Bronchial epithelial cell (primary cell): ENCODE data around the gene KAZN. TPM values are rescaled to one million over a fixed set of nuclear protein-coding genes. Genes with fewer than 3 reads are reported as not detected.

Source experiments
- DNase-seq: peaks from one replicate; pipeline ENCODE4 v3.0.0-alpha.2; 2010; ENCODE audit warnings: low read depth
- FAIRE-seq: peaks from 2 replicates; lab custom pipeline; 2011; peaks lifted over from hg19 to GRCh38; lab: Jason Lieb, UNC
- H3K27me3 ChIP-seq: 2 replicates; pipeline ENCODE4 v1.5.1; 2011; ENCODE audit warnings: low read length; ENCODE audit not compliant: control insufficient read depth, insufficient read depth
- H3K36me3 ChIP-seq: 2 replicates; pipeline ENCODE4 v1.5.1; 2011; ENCODE audit warnings: low read length; ENCODE audit not compliant: control insufficient read depth, insufficient read depth
- H3K4me3 ChIP-seq: 2 replicates; pipeline ENCODE4 v1.5.1; 2011; ENCODE audit warnings: mild to moderate bottlenecking, low read depth, low read length, control low read depth
- total RNA-seq: library from RNA; depleted of rRNA; stranded (reverse); fragments of >200 nt; gene quantifications from 2 replicates; pipeline ENCODE4 v1.2.1, GENCODE V29; 2014
- TF ChIP-seq, protein P1 (sequence below): IDR thresholded peaks from 2 replicates; pipeline ENCODE4 v1.5.1; 2011; ENCODE audit warnings: mild to moderate bottlenecking, moderate library complexity, low read length, control low read depth, inconsistent platforms; ENCODE audit not compliant: insufficient read depth, severe bottlenecking

Gene KAZN
- total RNA-seq, 1 donor from 2014 or later: 4.7 TPM

DNA sequence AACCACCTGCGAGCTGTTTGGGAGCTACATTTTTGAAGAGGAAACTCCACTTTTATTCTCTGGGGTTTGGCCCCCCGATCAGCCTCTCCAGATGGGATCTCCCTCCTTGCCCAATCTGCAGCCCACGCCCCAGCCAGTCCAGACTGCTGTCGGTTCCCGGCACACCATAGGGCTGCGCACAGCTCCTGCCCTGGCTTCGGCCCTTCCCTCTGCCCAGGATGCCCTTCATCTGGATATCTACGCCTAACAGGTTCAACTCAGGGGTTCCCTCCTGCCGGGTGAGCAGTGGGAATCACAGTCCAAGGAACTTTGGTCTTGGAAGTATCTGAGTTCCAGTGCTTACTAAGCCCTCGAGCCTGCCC is 135.3 kb downstream of the KAZN start:
- DNase-seq (no peak), FAIRE-seq (no peak)
- TF ChIP-seq, protein P1, sequence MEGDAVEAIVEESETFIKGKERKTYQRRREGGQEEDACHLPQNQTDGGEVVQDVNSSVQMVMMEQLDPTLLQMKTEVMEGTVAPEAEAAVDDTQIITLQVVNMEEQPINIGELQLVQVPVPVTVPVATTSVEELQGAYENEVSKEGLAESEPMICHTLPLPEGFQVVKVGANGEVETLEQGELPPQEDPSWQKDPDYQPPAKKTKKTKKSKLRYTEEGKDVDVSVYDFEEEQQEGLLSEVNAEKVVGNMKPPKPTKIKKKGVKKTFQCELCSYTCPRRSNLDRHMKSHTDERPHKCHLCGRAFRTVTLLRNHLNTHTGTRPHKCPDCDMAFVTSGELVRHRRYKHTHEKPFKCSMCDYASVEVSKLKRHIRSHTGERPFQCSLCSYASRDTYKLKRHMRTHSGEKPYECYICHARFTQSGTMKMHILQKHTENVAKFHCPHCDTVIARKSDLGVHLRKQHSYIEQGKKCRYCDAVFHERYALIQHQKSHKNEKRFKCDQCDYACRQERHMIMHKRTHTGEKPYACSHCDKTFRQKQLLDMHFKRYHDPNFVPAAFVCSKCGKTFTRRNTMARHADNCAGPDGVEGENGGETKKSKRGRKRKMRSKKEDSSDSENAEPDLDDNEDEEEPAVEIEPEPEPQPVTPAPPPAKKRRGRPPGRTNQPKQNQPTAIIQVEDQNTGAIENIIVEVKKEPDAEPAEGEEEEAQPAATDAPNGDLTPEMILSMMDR: no peak
- no peak overlapping the region for H3K4me3 ChIP-seq
- no peaks in the 10 kb centered on the region for H3K27me3 ChIP-seq
- no peaks in the 10 kb centered on the region for H3K36me3 ChIP-seq

DNA sequence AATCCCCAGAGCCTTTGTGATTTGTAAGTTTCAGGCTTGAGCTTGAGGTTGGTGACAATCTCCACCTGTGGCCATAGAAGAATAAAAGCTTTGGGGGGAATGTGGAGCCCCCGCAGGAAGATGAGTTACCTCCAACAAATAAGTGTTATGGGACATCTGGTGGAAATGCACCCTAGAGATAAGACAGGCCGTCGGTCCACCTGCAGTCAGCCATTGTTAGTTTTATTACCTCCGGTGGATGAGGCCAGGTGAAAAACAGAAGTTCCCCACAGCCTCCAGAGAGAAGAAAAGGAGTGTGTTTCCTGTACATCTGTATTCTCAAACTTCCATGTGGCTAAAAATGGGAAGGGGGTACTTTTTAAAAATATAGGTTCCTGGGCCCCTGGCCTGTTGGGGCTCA is 137.4 kb downstream of the KAZN start:
- TF ChIP-seq, protein P1: no peak
- no peak for DNase-seq

DNA sequence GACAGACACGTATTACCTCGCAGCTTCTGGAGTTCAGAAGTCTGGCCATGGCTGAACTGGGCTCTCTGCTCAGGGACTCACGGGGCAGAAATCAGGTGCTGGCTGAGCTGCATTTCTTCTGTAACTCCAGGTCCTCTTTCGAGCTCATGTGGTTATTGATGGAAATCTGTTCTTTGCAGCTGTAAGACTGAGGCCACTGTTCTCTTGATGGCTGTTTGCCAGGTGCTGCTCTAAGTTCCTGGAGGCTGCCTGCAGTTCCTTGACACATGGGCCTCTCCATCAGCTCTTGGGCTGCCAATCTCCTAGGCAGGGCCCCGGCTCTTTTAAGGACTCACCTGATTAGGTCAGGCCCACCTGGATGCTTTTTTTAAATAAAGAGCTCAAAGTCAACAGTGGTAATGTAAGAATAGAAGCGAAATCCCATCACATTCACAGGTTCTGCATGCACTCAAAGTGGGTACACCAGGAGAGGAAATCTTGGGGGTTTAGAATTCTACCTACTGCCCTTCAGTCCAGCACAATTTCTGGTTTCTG is 139.1 kb downstream of the KAZN start:
- FAIRE-seq: no peak
- peaks cover 3% of the 10 kb centered on the region for H3K27me3 ChIP-seq
- TF ChIP-seq, protein P1: no peak
- no peak overlapping the region for H3K4me3 ChIP-seq
- no peaks in the 10 kb centered on the region for H3K36me3 ChIP-seq
- DNase-seq: no peak

More for the DNA sequence above, 137.4 kb downstream of the KAZN start:
- H3K27me3 ChIP-seq: peaks cover 3% of the 10 kb centered on the region
- no peak overlapping the region for H3K4me3 ChIP-seq
- no peak for FAIRE-seq
- no peaks in the 10 kb centered on the region for H3K36me3 ChIP-seq

DNA sequence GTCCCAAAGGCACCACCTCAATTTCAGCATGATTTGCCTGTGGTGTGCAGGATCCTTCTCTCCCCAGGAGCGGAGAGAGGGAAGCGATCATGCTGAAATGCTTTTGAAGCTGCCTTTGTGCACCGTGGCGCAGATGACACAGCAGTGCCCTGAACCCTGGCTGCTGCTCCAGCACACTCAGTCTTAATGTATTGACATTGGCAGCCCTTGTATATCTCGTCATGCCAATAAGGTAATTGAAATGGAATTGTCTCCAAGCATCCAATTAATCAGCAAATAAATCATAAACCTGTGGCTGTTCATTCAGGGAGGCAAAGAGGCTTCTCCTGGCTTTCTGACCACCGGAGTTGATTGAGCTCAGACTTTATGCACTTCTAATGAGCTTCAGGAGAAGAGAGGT is 139.8 kb downstream of the KAZN start:
- no peaks in the 10 kb centered on the region for H3K36me3 ChIP-seq
- H3K27me3 ChIP-seq: peaks cover 3% of the 10 kb centered on the region
- DNase-seq (peak; percentile 66), FAIRE-seq (peak; percentile 58)
- no peak overlapping the region for H3K4me3 ChIP-seq
- TF ChIP-seq, protein P1: no peak

DNA sequence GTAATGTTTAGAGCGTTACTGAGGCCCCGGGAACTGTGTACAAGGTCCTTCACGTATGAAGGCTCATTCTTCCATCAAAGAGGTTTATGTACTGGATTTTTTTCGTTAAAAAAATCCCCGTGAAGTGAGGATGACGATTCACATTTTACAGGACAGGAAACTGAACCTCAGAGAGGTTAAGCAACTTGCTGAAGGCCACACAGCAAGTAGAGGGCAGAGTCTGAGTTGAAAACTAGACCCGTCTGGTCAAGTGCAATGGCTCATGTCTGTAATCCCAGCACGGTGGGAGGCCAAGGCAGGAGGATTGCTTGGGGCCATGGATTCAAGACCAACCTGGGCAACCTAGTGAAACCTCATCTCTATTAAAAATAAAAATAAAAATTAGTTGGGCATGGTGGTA is 140.2 kb downstream of the KAZN start:
- DNase-seq (no peak), FAIRE-seq (no peak)
- H3K27me3 ChIP-seq: peaks cover 3% of the 10 kb centered on the region
- TF ChIP-seq, protein P1: no peak
- H3K36me3 ChIP-seq: no peaks in the 10 kb centered on the region
- no peak overlapping the region for H3K4me3 ChIP-seq
